Stimulated activated naive B cell treated with anti-CD40 and anti-IgM and Interleukin-4, amounts not matched to agents 10 μg/mL and 1 μg/mL and 100 μg/mL, for 72 hours (primary cell): Measurements from ENCODE around the gene LRRC8D.
A peak's percentile ranks its signal among the peaks of the same experiment; 100 is the strongest.

Experiments
- ATAC-seq, 2 donors: fragments of 150-1000 bp; cut with Tn5 transposase; replicated peaks; 2 replicates each; pipeline ENCODE4 v1.10.0; 2021; ENCODE audit warnings: moderate library complexity in 1 of 2
- DNase-seq: peaks from one replicate; pipeline ENCODE4 v3.0.0; 2021
- H3K27ac Mint-ChIP-seq: one replicate; pipeline ENCODE4 v1.8.0; 2022; ENCODE audit warnings: mild to moderate bottlenecking, mixed read lengths
- H3K27me3 Mint-ChIP-seq, 2 donors: one replicate each; pipeline ENCODE4 v1.8.0; 2022; ENCODE audit warnings: mixed read lengths in 2 of 2
- H3K36me3 Mint-ChIP-seq, 2 donors: one replicate each; pipeline ENCODE4 v1.8.0; 2022; ENCODE audit warnings: mixed read lengths in 2 of 2, mild to moderate bottlenecking in 1 of 2
- H3K4me1 Mint-ChIP-seq, 2 donors: one replicate each; pipeline ENCODE4 v1.8.0; 2022; ENCODE audit warnings: mixed read lengths in 2 of 2, mild to moderate bottlenecking in 1 of 2
- H3K4me3 Mint-ChIP-seq, 2 donors: one replicate each; pipeline ENCODE4 v1.8.0; 2022; ENCODE audit warnings: mild to moderate bottlenecking in 2 of 2, mixed read lengths in 2 of 2, moderate library complexity in 1 of 2
- H3K9me3 Mint-ChIP-seq, 2 donors: one replicate each; pipeline ENCODE4 v1.8.0; 2022; ENCODE audit warnings: mixed read lengths in 2 of 2, mild to moderate bottlenecking in 1 of 2

The LRRC8D gene

GRCh38 chr1:89799495-89799894, 21.3 kb upstream of the LRRC8D start:
- Mint-ChIP-seq H3K9me3 (no peaks in the 10 kb centered on the region), H3K36me3 (no peaks in the 10 kb centered on the region), H3K27ac (no peak overlapping the region), H3K4me1 (peaks cover 13 to 19% of the 10 kb centered on the region in 2 donors), H3K27me3 (peaks cover 8% of the 10 kb centered on the region in 2 donors), H3K4me3 (no peak overlapping the region)
- DNase-seq, result no peak
- peak; percentile 66 to 73 for ATAC-seq

- Mint-ChIP-seq H3K4me1 (peaks cover 13 to 19% of the 10 kb centered on the region in 2 donors), H3K27ac (no peak overlapping the region), H3K27me3 (peaks cover 8% of the 10 kb centered on the region in 2 donors), H3K4me3 (no peak overlapping the region), H3K9me3 (no peaks in the 10 kb centered on the region), H3K36me3 (no peaks in the 10 kb centered on the region)
- no peak for DNase-seq
- peak in 1 of 2 donors; percentile 22 for ATAC-seq
Measured at GRCh38 chr1:89800022-89800655, 20.7 kb upstream of the LRRC8D start.

- H3K27ac Mint-ChIP-seq, result no peak overlapping the region
Measured at GRCh38 chr1:89800718-89801117, 20.1 kb upstream of the LRRC8D start.

GRCh38 chr1:89802051-89802450, 18.8 kb upstream of the LRRC8D start:
- Mint-ChIP-seq H3K27me3 (peaks cover 8% of the 10 kb centered on the region in 2 donors), H3K4me1 (peaks cover 13 to 19% of the 10 kb centered on the region in 2 donors), H3K27ac (no peak overlapping the region), H3K36me3 (no peaks in the 10 kb centered on the region), H3K4me3 (no peak overlapping the region), H3K9me3 (no peaks in the 10 kb centered on the region)
- ATAC-seq (no peak), DNase-seq (no peak)

More at GRCh38 chr1:89800718-89801117, 20.1 kb upstream of the LRRC8D start:
- Mint-ChIP-seq H3K9me3 (no peaks in the 10 kb centered on the region), H3K4me3 (no peak overlapping the region), H3K36me3 (no peaks in the 10 kb centered on the region), H3K4me1 (peaks cover 13 to 19% of the 10 kb centered on the region in 2 donors), H3K27me3 (peaks cover 8% of the 10 kb centered on the region in 2 donors)
- no peak for ATAC-seq
- DNase-seq, result no peak

GRCh38 chr1:89802841-89803240, 18.0 kb upstream of the LRRC8D start:
- no peak for DNase-seq
- H3K4me1 Mint-ChIP-seq, result peaks cover 13 to 19% of the 10 kb centered on the region in 2 donors
- no peak overlapping the region for H3K27ac Mint-ChIP-seq
- H3K27me3 Mint-ChIP-seq, result peaks cover 8% of the 10 kb centered on the region in 2 donors
- H3K36me3 Mint-ChIP-seq, result no peaks in the 10 kb centered on the region
- no peaks in the 10 kb centered on the region for H3K9me3 Mint-ChIP-seq
- ATAC-seq, result no peak
- no peak overlapping the region for H3K4me3 Mint-ChIP-seq

GRCh38 chr1:89804642-89805237, 16.1 kb upstream of the LRRC8D start:
- Mint-ChIP-seq H3K27ac (no peak overlapping the region), H3K4me1 (peaks cover 5 to 7% of the 10 kb centered on the region in 2 donors), H3K4me3 (no peak overlapping the region), H3K36me3 (no peaks in the 10 kb centered on the region), H3K27me3 (peaks cover 4 to 6% of the 10 kb centered on the region in 2 donors), H3K9me3 (no peaks in the 10 kb centered on the region)
- ATAC-seq, result peak; percentile 94 to 98
- peak; percentile 70 for DNase-seq

GRCh38 chr1:89806616-89807015, 14.2 kb upstream of the LRRC8D start:
- DNase-seq (no peak), ATAC-seq (no peak)
- Mint-ChIP-seq H3K36me3 (no peaks in the 10 kb centered on the region), H3K27ac (no peak overlapping the region), H3K9me3 (no peaks in the 10 kb centered on the region), H3K27me3 (peaks cover 0 to 5% of the 10 kb centered on the region in 2 donors), H3K4me3 (no peak overlapping the region), H3K4me1 (no peaks in the 10 kb centered on the region)

- no peak for ATAC-seq
- peaks cover 0 to 5% of the 10 kb centered on the region in 2 donors for H3K27me3 Mint-ChIP-seq
- H3K4me1 Mint-ChIP-seq, result peaks cover 0 to under 1% of the 10 kb centered on the region in 2 donors
- H3K27ac Mint-ChIP-seq, result no peak overlapping the region
- no peaks in the 10 kb centered on the region for H3K9me3 Mint-ChIP-seq
- DNase-seq, result no peak
- H3K36me3 Mint-ChIP-seq, result no peaks in the 10 kb centered on the region
- H3K4me3 Mint-ChIP-seq, result no peak overlapping the region
Measured at GRCh38 chr1:89807503-89807902, 13.3 kb upstream of the LRRC8D start.

GRCh38 chr1:89807983-89808382, 12.8 kb upstream of the LRRC8D start:
- no peaks in the 10 kb centered on the region for H3K36me3 Mint-ChIP-seq
- DNase-seq (no peak), ATAC-seq (no peak)
- peaks cover 0 to 5% of the 10 kb centered on the region in 2 donors for H3K27me3 Mint-ChIP-seq
- H3K27ac Mint-ChIP-seq, result no peak overlapping the region
- H3K4me1 Mint-ChIP-seq, result peaks cover 4 to 5% of the 10 kb centered on the region in 2 donors
- H3K4me3 Mint-ChIP-seq, result no peak overlapping the region
- H3K9me3 Mint-ChIP-seq, result no peaks in the 10 kb centered on the region

- ATAC-seq (no peak), DNase-seq (no peak)
- H3K9me3 Mint-ChIP-seq, result no peaks in the 10 kb centered on the region
- H3K27me3 Mint-ChIP-seq, result peaks cover 0 to 5% of the 10 kb centered on the region in 2 donors
- no peaks in the 10 kb centered on the region for H3K36me3 Mint-ChIP-seq
- peaks cover 5 to 8% of the 10 kb centered on the region in 2 donors for H3K4me1 Mint-ChIP-seq
- H3K27ac Mint-ChIP-seq, result no peak overlapping the region
- no peak overlapping the region for H3K4me3 Mint-ChIP-seq
Measured at GRCh38 chr1:89808441-89809117, 12.3 kb upstream of the LRRC8D start.

GRCh38 chr1:89809556-89809955, 11.3 kb upstream of the LRRC8D start:
- peaks cover 2 to 3% of the 10 kb centered on the region in 2 donors for H3K9me3 Mint-ChIP-seq
- no peaks in the 10 kb centered on the region for H3K36me3 Mint-ChIP-seq
- ATAC-seq (no peak), DNase-seq (no peak)
- H3K4me3 Mint-ChIP-seq, result no peak overlapping the region
- H3K27me3 Mint-ChIP-seq, result peaks cover 0 to 5% of the 10 kb centered on the region in 2 donors
- peaks cover 8 to 13% of the 10 kb centered on the region in 2 donors for H3K4me1 Mint-ChIP-seq
- no peak overlapping the region for H3K27ac Mint-ChIP-seq

GRCh38 chr1:89810302-89810701, 10.5 kb upstream of the LRRC8D start:
- H3K27me3 Mint-ChIP-seq, result peaks cover 0 to 5% of the 10 kb centered on the region in 2 donors
- peaks cover 15 to 20% of the 10 kb centered on the region in 2 donors for H3K4me1 Mint-ChIP-seq
- no peak overlapping the region for H3K4me3 Mint-ChIP-seq
- H3K36me3 Mint-ChIP-seq, result no peaks in the 10 kb centered on the region
- peaks cover 3 to 8% of the 10 kb centered on the region in 2 donors for H3K9me3 Mint-ChIP-seq
- H3K27ac Mint-ChIP-seq, result no peak overlapping the region
- ATAC-seq (no peak), DNase-seq (no peak)

GRCh38 chr1:89810880-89811279, 10.0 kb upstream of the LRRC8D start:
- DNase-seq (no peak), ATAC-seq (no peak)
- peaks cover 0 to 5% of the 10 kb centered on the region in 2 donors for H3K27me3 Mint-ChIP-seq
- peaks cover 3 to 8% of the 10 kb centered on the region in 2 donors for H3K9me3 Mint-ChIP-seq
- peaks cover 20 to 26% of the 10 kb centered on the region in 2 donors for H3K4me1 Mint-ChIP-seq
- no peak overlapping the region for H3K27ac Mint-ChIP-seq
- no peaks in the 10 kb centered on the region for H3K36me3 Mint-ChIP-seq
- no peak overlapping the region for H3K4me3 Mint-ChIP-seq

GRCh38 chr1:89812992-89813391, 7.8 kb upstream of the LRRC8D start:
- Mint-ChIP-seq H3K27ac (no peak overlapping the region), H3K4me1 (peaks cover 24 to 31% of the 10 kb centered on the region in 2 donors), H3K36me3 (no peaks in the 10 kb centered on the region), H3K9me3 (peaks cover 3 to 8% of the 10 kb centered on the region in 2 donors), H3K27me3 (peaks cover 0 to 5% of the 10 kb centered on the region in 2 donors), H3K4me3 (no peak overlapping the region)
- DNase-seq (no peak), ATAC-seq (no peak)
